ENCODE results near the gene PLD1.

PLD1 gene

GRCh38 chr3:171772427-171773056, 37.7 kb downstream of the PLD1 start:
- H3K36me3 ChIP-seq (ENCODE audit: control insufficient read depth, insufficient read depth, low read length) = no peaks in the 10 kb centered on the region
- no peak overlapping the region for H4K8ac ChIP-seq (ENCODE audit: low read depth, low read length)
- no peaks in the 10 kb centered on the region for H3K4me1 ChIP-seq (ENCODE audit: control insufficient read depth, low read depth, low read length)
- no peak overlapping the region for H4K5ac ChIP-seq (ENCODE audit: low read length)
- DNase-seq = peak; percentile 72
- no peaks in the 10 kb centered on the region for H3K79me1 ChIP-seq (ENCODE audit: low read length)
- no peaks in the 10 kb centered on the region for H3K79me2 ChIP-seq (ENCODE audit: control insufficient read depth, insufficient read depth, low read length)
- no peak overlapping the region for H3K56ac ChIP-seq (ENCODE audit: low read length)
- no peak overlapping the region for H3K4ac ChIP-seq (ENCODE audit: low read depth, low read length)
- no peak overlapping the region for H2BK15ac ChIP-seq (replicated peaks; ENCODE audit: low read depth)
- no peak overlapping the region for H3K9ac ChIP-seq (ENCODE audit: low read length)
- no peak overlapping the region for H2BK5ac ChIP-seq (ENCODE audit: low read length)
- H3K18ac ChIP-seq (ENCODE audit: low read length) = no peak overlapping the region
- no peaks in the 10 kb centered on the region for H3K27me3 ChIP-seq (ENCODE audit: insufficient read depth, low read length, poor library complexity)
- no peak overlapping the region for H2BK120ac ChIP-seq (ENCODE audit: low read depth, low read length)
- no peak overlapping the region for H3K27ac ChIP-seq (ENCODE audit: low read depth, low read length)
- no peak overlapping the region for H3K4me3 ChIP-seq (ENCODE audit: low read length)
- WGBS (ENCODE audit: extremely low coverage, insufficient coverage, low lambda C conversion rate) = no CpG with 5 or more reads among the region's 4 CpGs
- no peak overlapping the region for H3K4me2 ChIP-seq (ENCODE audit: low read length)
- no peak overlapping the region for H3K23ac ChIP-seq (ENCODE audit: low read length)
- no peak overlapping the region for H2AK5ac ChIP-seq (ENCODE audit: low read length)

- no peak overlapping the region for H3K18ac ChIP-seq (ENCODE audit: low read length)
- WGBS (ENCODE audit: extremely low coverage, insufficient coverage, low lambda C conversion rate) = no CpG with 5 or more reads among the region's 10 CpGs
- H3K23ac ChIP-seq (ENCODE audit: low read length) = no peak overlapping the region
- no peak overlapping the region for H3K4ac ChIP-seq (ENCODE audit: low read depth, low read length)
- H2BK120ac ChIP-seq (ENCODE audit: low read depth, low read length) = no peak overlapping the region
- peak overlapping the region; percentile 11 for H3K4me2 ChIP-seq (ENCODE audit: low read length)
- H3K27ac ChIP-seq (ENCODE audit: low read depth, low read length) = no peak overlapping the region
- H3K4me1 ChIP-seq (ENCODE audit: control insufficient read depth, low read depth, low read length) = no peaks in the 10 kb centered on the region
- H3K27me3 ChIP-seq (ENCODE audit: insufficient read depth, low read length, poor library complexity) = no peaks in the 10 kb centered on the region
- DNase-seq = peak; percentile 87
- no peak overlapping the region for H2AK5ac ChIP-seq (ENCODE audit: low read length)
- no peak overlapping the region for H2BK5ac ChIP-seq (ENCODE audit: low read length)
- H3K79me1 ChIP-seq (ENCODE audit: low read length) = no peaks in the 10 kb centered on the region
- H3K79me2 ChIP-seq (ENCODE audit: control insufficient read depth, insufficient read depth, low read length) = no peaks in the 10 kb centered on the region
- H3K4me3 ChIP-seq (ENCODE audit: low read length) = no peak overlapping the region
- H4K8ac ChIP-seq (ENCODE audit: low read depth, low read length) = no peak overlapping the region
- peak overlapping the region; percentile 15 for H3K9ac ChIP-seq (ENCODE audit: low read length)
- no peak overlapping the region for H4K5ac ChIP-seq (ENCODE audit: low read length)
- no peak overlapping the region for H3K56ac ChIP-seq (ENCODE audit: low read length)
- H2BK15ac ChIP-seq (replicated peaks; ENCODE audit: low read depth) = no peak overlapping the region
- H3K36me3 ChIP-seq (ENCODE audit: control insufficient read depth, insufficient read depth, low read length) = no peaks in the 10 kb centered on the region
Measured at GRCh38 chr3:171770689-171771620, 39.3 kb downstream of the PLD1 start.

- H3K4ac ChIP-seq (ENCODE audit: low read depth, low read length) = no peak overlapping the region
- H4K8ac ChIP-seq (ENCODE audit: low read depth, low read length) = no peak overlapping the region
- no peak overlapping the region for H2BK120ac ChIP-seq (ENCODE audit: low read depth, low read length)
- H3K4me1 ChIP-seq (ENCODE audit: control insufficient read depth, low read depth, low read length) = no peaks in the 10 kb centered on the region
- H2AK5ac ChIP-seq (ENCODE audit: low read length) = no peak overlapping the region
- WGBS (ENCODE audit: extremely low coverage, insufficient coverage, low lambda C conversion rate) = no CpG with 5 or more reads among the region's 3 CpGs
- no peak overlapping the region for H3K9ac ChIP-seq (ENCODE audit: low read length)
- no peak overlapping the region for H3K56ac ChIP-seq (ENCODE audit: low read length)
- H3K27me3 ChIP-seq (ENCODE audit: insufficient read depth, low read length, poor library complexity) = peaks cover 2% of the 10 kb centered on the region
- H3K79me2 ChIP-seq (ENCODE audit: control insufficient read depth, insufficient read depth, low read length) = no peaks in the 10 kb centered on the region
- H3K18ac ChIP-seq (ENCODE audit: low read length) = no peak overlapping the region
- no peaks in the 10 kb centered on the region for H3K79me1 ChIP-seq (ENCODE audit: low read length)
- no peak overlapping the region for H3K4me3 ChIP-seq (ENCODE audit: low read length)
- DNase-seq = no peak
- H4K5ac ChIP-seq (ENCODE audit: low read length) = no peak overlapping the region
- H2BK5ac ChIP-seq (ENCODE audit: low read length) = no peak overlapping the region
- H3K4me2 ChIP-seq (ENCODE audit: low read length) = no peak overlapping the region
- H3K27ac ChIP-seq (ENCODE audit: low read depth, low read length) = no peak overlapping the region
- H3K36me3 ChIP-seq (ENCODE audit: control insufficient read depth, insufficient read depth, low read length) = no peaks in the 10 kb centered on the region
- H3K23ac ChIP-seq (ENCODE audit: low read length) = no peak overlapping the region
- H2BK15ac ChIP-seq (replicated peaks; ENCODE audit: low read depth) = no peak overlapping the region
Measured at GRCh38 chr3:171769461-171769860, 40.8 kb downstream of the PLD1 start.

DNA sequence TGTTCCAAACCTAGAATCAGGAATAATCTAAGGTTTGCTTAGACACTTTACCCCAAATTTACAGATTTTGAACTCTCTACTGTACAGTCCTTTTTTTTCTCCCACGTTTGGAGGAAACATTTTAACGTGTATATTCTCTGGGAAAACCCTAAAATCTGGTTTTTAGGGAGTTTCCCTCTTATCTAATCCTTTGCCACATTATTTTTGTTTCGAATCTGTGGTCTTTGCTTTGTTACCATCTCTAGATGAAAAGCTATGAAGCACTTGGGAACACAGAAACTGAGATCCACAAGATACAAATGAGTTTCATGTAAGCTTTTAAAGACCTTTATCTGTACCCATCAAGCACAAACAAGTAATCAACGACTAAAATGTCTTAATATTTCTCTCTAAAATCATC, 41.3 kb downstream of the PLD1 start:
- Histone ChIP-seq H3K36me3 (ENCODE audit: control insufficient read depth, insufficient read depth, low read length) (no peaks in the 10 kb centered on the region), H3K4me1 (ENCODE audit: control insufficient read depth, low read depth, low read length) (no peaks in the 10 kb centered on the region), H2AK5ac (ENCODE audit: low read length) (no peak overlapping the region), H3K27ac (ENCODE audit: low read depth, low read length) (no peak overlapping the region), H3K23ac (ENCODE audit: low read length) (no peak overlapping the region), H3K4me2 (ENCODE audit: low read length) (no peak overlapping the region), H2BK15ac (replicated peaks; ENCODE audit: low read depth) (no peak overlapping the region), H3K4me3 (ENCODE audit: low read length) (no peak overlapping the region), H4K5ac (ENCODE audit: low read length) (no peak overlapping the region), H3K27me3 (ENCODE audit: insufficient read depth, low read length, poor library complexity) (peaks cover 2% of the 10 kb centered on the region), H2BK5ac (ENCODE audit: low read length) (no peak overlapping the region), H3K56ac (ENCODE audit: low read length) (no peak overlapping the region), H2BK120ac (ENCODE audit: low read depth, low read length) (no peak overlapping the region), H3K79me2 (ENCODE audit: control insufficient read depth, insufficient read depth, low read length) (no peaks in the 10 kb centered on the region), H3K79me1 (ENCODE audit: low read length) (no peaks in the 10 kb centered on the region), H3K4ac (ENCODE audit: low read depth, low read length) (no peak overlapping the region), H3K9ac (ENCODE audit: low read length) (no peak overlapping the region), H4K8ac (ENCODE audit: low read depth, low read length) (no peak overlapping the region), H3K18ac (ENCODE audit: low read length) (no peak overlapping the region)
- WGBS (ENCODE audit: extremely low coverage, insufficient coverage, low lambda C conversion rate) = no CpG with 5 or more reads among the region's 4 CpGs
- DNase-seq = no peak

DNA sequence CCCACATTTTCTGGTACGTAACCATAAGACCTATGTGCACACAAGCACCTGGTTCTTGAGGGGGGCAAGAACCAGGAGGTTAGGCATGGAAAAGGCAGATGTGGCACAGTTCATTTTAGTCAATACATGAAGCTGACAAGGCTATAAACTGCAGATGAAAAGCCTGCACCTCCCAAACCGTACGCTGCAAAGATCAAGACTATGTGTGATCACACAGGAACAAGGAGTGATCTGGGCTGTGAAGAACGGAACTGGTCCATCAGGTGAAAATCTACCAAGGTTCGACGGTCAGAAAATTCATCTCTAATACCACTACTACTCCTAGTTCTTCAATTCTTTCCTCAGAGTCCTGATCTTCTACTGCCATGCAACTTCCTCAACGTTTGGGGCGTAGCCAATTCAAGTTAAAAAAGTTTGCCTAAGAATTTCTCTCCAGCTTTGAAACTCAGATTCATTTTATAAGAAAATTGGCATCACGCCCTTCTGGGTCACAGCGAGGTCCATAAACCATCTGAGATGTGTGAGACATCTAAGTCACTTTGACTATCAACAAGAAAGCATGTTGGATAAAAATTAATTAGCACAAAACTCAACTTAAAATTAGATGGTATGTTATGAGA, 41.9 kb downstream of the PLD1 start:
- Histone ChIP-seq H3K27me3 (ENCODE audit: insufficient read depth, low read length, poor library complexity) (peaks cover 2% of the 10 kb centered on the region), H3K4me3 (ENCODE audit: low read length) (no peak overlapping the region), H2BK120ac (ENCODE audit: low read depth, low read length) (no peak overlapping the region), H2BK15ac (replicated peaks; ENCODE audit: low read depth) (no peak overlapping the region), H2AK5ac (ENCODE audit: low read length) (no peak overlapping the region), H3K79me2 (ENCODE audit: control insufficient read depth, insufficient read depth, low read length) (no peaks in the 10 kb centered on the region), H3K4me2 (ENCODE audit: low read length) (no peak overlapping the region), H3K9ac (ENCODE audit: low read length) (no peak overlapping the region), H3K27ac (ENCODE audit: low read depth, low read length) (no peak overlapping the region), H3K36me3 (ENCODE audit: control insufficient read depth, insufficient read depth, low read length) (no peaks in the 10 kb centered on the region), H3K4ac (ENCODE audit: low read depth, low read length) (no peak overlapping the region), H4K8ac (ENCODE audit: low read depth, low read length) (no peak overlapping the region), H3K79me1 (ENCODE audit: low read length) (no peaks in the 10 kb centered on the region), H3K23ac (ENCODE audit: low read length) (no peak overlapping the region), H4K5ac (ENCODE audit: low read length) (no peak overlapping the region), H3K18ac (ENCODE audit: low read length) (no peak overlapping the region), H3K4me1 (ENCODE audit: control insufficient read depth, low read depth, low read length) (no peaks in the 10 kb centered on the region), H2BK5ac (ENCODE audit: low read length) (no peak overlapping the region), H3K56ac (ENCODE audit: low read length) (no peak overlapping the region)
- WGBS (ENCODE audit: extremely low coverage, insufficient coverage, low lambda C conversion rate) = no CpG with 5 or more reads among the region's 10 CpGs
- no peak for DNase-seq

Data from mesendoderm (in vitro differentiated cells).